H9 (cell line): Measurements from ENCODE around the gene IFRD2. TPM values are rescaled to one million over a fixed set of nuclear protein-coding genes. Genes with fewer than 3 reads are reported as not detected.
A peak's percentile ranks its signal among the peaks of the same experiment; 100 is the strongest.

Experiments used
- DNase-seq: peaks from one replicate; pipeline ENCODE4 v3.0.0-alpha.2; 2017
- H2AFZ ChIP-seq: one replicate; pipeline ENCODE4 v1.6.1; 2013; ENCODE audit warnings: mild to moderate bottlenecking, low read length, control low read depth, moderate library complexity
- H2AK5ac ChIP-seq: 2 replicates; pipeline ENCODE4 v1.6.1; 2013; ENCODE audit warnings: low read length, control low read depth, mixed read lengths; ENCODE audit not compliant: insufficient read length
- H2BK120ac ChIP-seq: one replicate; pipeline ENCODE4 v1.6.1; 2013; ENCODE audit warnings: low read depth, mild to moderate bottlenecking, low read length, control low read depth, inconsistent platforms; ENCODE audit not compliant: poor library complexity, severe bottlenecking
- H2BK12ac ChIP-seq: 2 replicates; pipeline ENCODE4 v1.6.1; 2013; ENCODE audit warnings: low read length, control low read depth, mixed read lengths, low read depth; ENCODE audit not compliant: insufficient read length
- H2BK15ac ChIP-seq: 2 replicates; pipeline ENCODE4 v1.6.1; 2013; ENCODE audit warnings: low read depth, low read length, control low read depth
- H2BK20ac ChIP-seq: one replicate; pipeline ENCODE4 v1.6.1; 2013; ENCODE audit warnings: low read depth, mild to moderate bottlenecking, low read length, control low read depth, inconsistent platforms; ENCODE audit not compliant: poor library complexity, severe bottlenecking
- H2BK5ac ChIP-seq: 2 replicates; pipeline ENCODE4 v1.6.1; 2013; ENCODE audit warnings: low read length, control low read depth, mixed read lengths; ENCODE audit not compliant: insufficient read length
- H3K14ac ChIP-seq: 2 replicates; pipeline ENCODE4 v1.6.1; 2013; ENCODE audit warnings: low read length, control low read depth; ENCODE audit not compliant: insufficient read depth
- H3K18ac ChIP-seq: 2 replicates; pipeline ENCODE4 v1.6.1; 2013; ENCODE audit warnings: low read depth, mild to moderate bottlenecking, mixed read lengths, low read length, control low read depth; ENCODE audit not compliant: insufficient read length
- H3K23ac ChIP-seq: 2 replicates; pipeline ENCODE4 v1.6.1; 2013; ENCODE audit warnings: low read length, control low read depth, mixed read lengths, low read depth; ENCODE audit not compliant: insufficient read length
- H3K23me2 ChIP-seq: 2 replicates; pipeline ENCODE4 v1.6.1; 2013; ENCODE audit warnings: low read depth, mild to moderate bottlenecking, mixed read lengths, low read length, control low read depth; ENCODE audit not compliant: insufficient read length, poor library complexity, severe bottlenecking
- H3K27ac ChIP-seq: 2 replicates; pipeline ENCODE4 v1.5.1; 2013; ENCODE audit warnings: low read length, control low read depth, mixed read lengths, low read depth; ENCODE audit not compliant: insufficient read length
- H3K27me3 ChIP-seq: 2 replicates; pipeline ENCODE4 v1.6.1; 2013; ENCODE audit warnings: low read length, control low read depth, inconsistent platforms; ENCODE audit not compliant: insufficient read depth
- H3K4ac ChIP-seq: 2 replicates; pipeline ENCODE4 v1.6.1; 2013; ENCODE audit warnings: low read depth, mild to moderate bottlenecking, control low read depth, inconsistent platforms, low read length, moderate library complexity
- H3K4me1 ChIP-seq: 2 replicates; pipeline ENCODE4 v1.6.1; 2013; ENCODE audit warnings: low read length, control low read depth, inconsistent platforms; ENCODE audit not compliant: insufficient read depth
- H3K4me2 ChIP-seq: 2 replicates; pipeline ENCODE4 v1.6.1; 2013; ENCODE audit warnings: low read length, control low read depth, mixed read lengths; ENCODE audit not compliant: insufficient read length, insufficient read depth
- H3K56ac ChIP-seq: 2 replicates; pipeline ENCODE4 v1.6.1; 2013; ENCODE audit warnings: low read depth, mild to moderate bottlenecking, mixed read lengths, low read length, control low read depth; ENCODE audit not compliant: insufficient read length
- H3K79me1 ChIP-seq: 2 replicates; pipeline ENCODE4 v1.6.1; 2013; ENCODE audit warnings: low read depth, mild to moderate bottlenecking, moderate library complexity, low read length, control low read depth, inconsistent platforms; ENCODE audit not compliant: insufficient read depth, poor library complexity, severe bottlenecking
- H3K79me2 ChIP-seq: 2 replicates; pipeline ENCODE4 v1.6.1; 2013; ENCODE audit warnings: low read length, control low read depth, inconsistent platforms; ENCODE audit not compliant: insufficient read depth
- H3K9ac ChIP-seq: 2 replicates; pipeline ENCODE4 v1.6.1; 2013; ENCODE audit warnings: low read length, control low read depth, mixed read lengths; ENCODE audit not compliant: insufficient read length; ENCODE audit errors: extremely low read depth
- H3K9me3 ChIP-seq: one replicate; pipeline ENCODE4 v1.6.1; 2013; ENCODE audit warnings: low read depth, low read length, inconsistent platforms; ENCODE audit not compliant: control insufficient read depth
- H3T11ph ChIP-seq: one replicate; pipeline ENCODE4 v1.6.1; 2013; ENCODE audit warnings: mild to moderate bottlenecking, low read length, control low read depth, inconsistent platforms
- H4K20me1 ChIP-seq: one replicate; pipeline ENCODE4 v1.6.1; 2013; ENCODE audit not compliant: control insufficient read depth, insufficient read length, insufficient read depth
- H4K5ac ChIP-seq: 2 replicates; pipeline ENCODE4 v1.6.1; 2013; ENCODE audit warnings: low read depth, mild to moderate bottlenecking, mixed read lengths, low read length, control low read depth; ENCODE audit not compliant: insufficient read length
- H4K8ac ChIP-seq: replicated peaks from 2 replicates; pipeline ENCODE4 v1.6.1; 2013; ENCODE audit warnings: low read length, control low read depth, mixed read lengths, low read depth; ENCODE audit not compliant: insufficient read length
- H4K91ac ChIP-seq: 2 replicates; pipeline ENCODE4 v1.6.1; 2013; ENCODE audit warnings: low read depth, mild to moderate bottlenecking, moderate library complexity, mixed read lengths, low read length, control low read depth; ENCODE audit not compliant: insufficient read length
- H3K27ac Mint-ChIP-seq, 3 experiments: 2 replicates in 2 of 3; 3 replicates in 1 of 3; pipeline ENCODE4 v1.8.0; 2020 to 2021; ENCODE audit warnings: mixed read lengths in 3 of 3, mild to moderate bottlenecking in 1 of 3, moderate library complexity in 1 of 3
- H3K27me3 Mint-ChIP-seq: 2 replicates; pipeline ENCODE4 v1.8.0; 2021; ENCODE audit warnings: low read depth, mild to moderate bottlenecking, moderate library complexity, mixed read lengths
- H3K36me3 Mint-ChIP-seq, 3 experiments: 2 replicates in 2 of 3; 3 replicates in 1 of 3; pipeline ENCODE4 v1.8.0; 2020 to 2021; ENCODE audit warnings: low read depth in 3 of 3, mixed read lengths in 3 of 3; ENCODE audit not compliant: insufficient read depth in 1 of 3
- H3K4me1 Mint-ChIP-seq, 2 experiments: 2 replicates each; pipeline ENCODE4 v1.8.0; 2020; ENCODE audit warnings: mixed read lengths in 2 of 2
- H3K4me3 Mint-ChIP-seq, 2 experiments: 2 replicates in 1 of 2; 3 replicates in 1 of 2; pipeline ENCODE4 v1.8.0; 2020 to 2021; ENCODE audit warnings: mild to moderate bottlenecking in 2 of 2, mixed read lengths in 2 of 2, moderate library complexity in 1 of 2
- H3K9me3 Mint-ChIP-seq, 2 experiments: 2 replicates in 1 of 2; 3 replicates in 1 of 2; pipeline ENCODE4 v1.8.0; 2020; ENCODE audit warnings: mild to moderate bottlenecking in 2 of 2, mixed read lengths in 2 of 2, moderate library complexity in 1 of 2
- CTCF ChIP-seq: fragments of 200-600 bp; sonication (generic); conservative IDR thresholded peaks from 3 replicates; pipeline ENCODE4 v1.8.0; 2021; ENCODE audit warnings: antibody characterized with exemption, mild to moderate bottlenecking
- WGBS: extraction: QIAGEN DNeasy Blood & Tissue Kit; methylation state at CpG from one replicate; pipeline ENCODE4 v1.1.7; 2013; ENCODE audit warnings: missing lambda C conversion rate, low lambda C conversion rate, mixed read lengths; ENCODE audit not compliant: insufficient read length; ENCODE audit errors: extremely low coverage; 5-methylcytosine and 5-hydroxymethylcytosine counted together
- total RNA-seq: library from RNA; stranded (reverse); gene quantifications from 2 replicates; pipeline ENCODE4 v1.2.1, GENCODE V29; 2021

The IFRD2 gene
- total RNA-seq, 1 experiment from 2014 or later, result 109 TPM

- Histone ChIP-seq H3K56ac (no peak overlapping the region), H3K27me3 (no peaks in the 10 kb centered on the region), H2BK20ac (no peak overlapping the region), H3K23me2 (peaks cover 7% of the 10 kb centered on the region), H3K14ac (no peak overlapping the region), H3K79me1 (no peaks in the 10 kb centered on the region), H3K4ac (no peak overlapping the region), H3K9ac (no peak overlapping the region), H2BK120ac (no peak overlapping the region), H3T11ph (no peak overlapping the region), H4K91ac (no peak overlapping the region), H3K27ac (no peak overlapping the region), H4K20me1 (no peaks in the 10 kb centered on the region), H2BK5ac (no peak overlapping the region), H3K9me3 (no peaks in the 10 kb centered on the region), H2BK12ac (no peak overlapping the region), H3K18ac (no peak overlapping the region), H3K4me1 (no peaks in the 10 kb centered on the region; the same call in 1 of the 2 replicates), H4K8ac (no peak overlapping the region), H3K79me2 (peaks cover 5% of the 10 kb centered on the region; the same call in 1 of the 2 replicates), H2BK15ac (no peak overlapping the region), H3K4me2 (no peak overlapping the region), H4K5ac (no peak overlapping the region), H3K23ac (no peak overlapping the region), H2AFZ (no peak overlapping the region), H2AK5ac (no peak overlapping the region)
- Mint-ChIP-seq H3K27ac (0 out of 7 replicates have a peak overlapping the region, but pooled peaks of 1 of the 3 experiments have one; percentile 28), H3K9me3 (peaks cover 5 to 7% of the 10 kb centered on the region in 2 experiments), H3K36me3 (peaks cover 48 to 57% (median 56%) of the 10 kb centered on the region in 3 experiments), H3K4me1 (peaks cover 15 to 30% of the 10 kb centered on the region in 2 experiments), H3K4me3 (no peak overlapping the region), H3K27me3 (no peaks in the 10 kb centered on the region)
- no peak for DNase-seq
- TF ChIP-seq CTCF, result no peak
- no CpG with 5 or more reads among the region's 6 CpGs for WGBS
These were observed 25.1 kb upstream of the IFRD2 start for GRCh38 chr3:50317300-50317699.
